D341Med (cell line): ENCODE results near the gene TCF4.

Experiments
- DNase-seq: peaks from one replicate; pipeline ENCODE4 v3.0.0; 2012; ENCODE audit warnings: low spot score

TCF4 gene

DNA sequence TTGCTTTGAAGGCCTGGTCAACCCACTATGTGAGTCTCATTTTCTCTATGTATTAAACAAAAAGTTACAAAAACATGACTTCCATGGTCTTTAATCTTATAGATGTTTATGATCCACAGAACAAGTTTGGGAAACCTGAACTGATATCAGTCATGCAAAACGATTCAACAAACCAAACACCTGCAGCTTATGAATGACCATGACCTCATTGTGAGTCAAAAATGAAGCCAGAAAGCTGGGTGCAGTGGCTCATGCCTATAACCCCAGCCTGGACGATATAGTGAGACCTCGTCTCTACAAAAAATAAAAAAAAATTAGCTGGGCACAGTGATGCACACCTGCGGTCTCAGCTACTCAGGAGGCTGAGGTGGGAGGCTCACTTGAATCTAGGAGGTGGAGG lies 358.3 kb downstream of the TCF4 start:
- no peak for DNase-seq

DNA sequence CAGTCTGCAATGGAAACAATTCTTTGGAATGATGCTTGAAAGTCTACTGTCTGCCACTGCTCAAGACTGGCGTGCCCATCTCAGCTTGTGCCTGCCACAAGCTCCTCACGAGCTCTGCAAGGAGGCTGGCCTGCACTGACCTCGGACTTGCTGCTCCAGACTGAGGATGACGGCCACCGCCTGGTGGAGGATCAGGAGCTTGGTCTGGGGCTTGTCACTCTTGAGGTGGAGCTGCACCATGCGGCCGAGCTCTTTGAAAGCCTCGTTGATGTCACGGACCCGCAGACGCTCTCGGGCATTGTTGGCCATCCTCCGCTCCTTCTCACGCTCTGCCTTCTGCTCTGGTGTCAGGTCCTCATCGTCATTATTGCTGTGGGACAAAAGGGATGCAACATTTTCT lies 359.3 kb downstream of the TCF4 start:
- no peak for DNase-seq

DNA sequence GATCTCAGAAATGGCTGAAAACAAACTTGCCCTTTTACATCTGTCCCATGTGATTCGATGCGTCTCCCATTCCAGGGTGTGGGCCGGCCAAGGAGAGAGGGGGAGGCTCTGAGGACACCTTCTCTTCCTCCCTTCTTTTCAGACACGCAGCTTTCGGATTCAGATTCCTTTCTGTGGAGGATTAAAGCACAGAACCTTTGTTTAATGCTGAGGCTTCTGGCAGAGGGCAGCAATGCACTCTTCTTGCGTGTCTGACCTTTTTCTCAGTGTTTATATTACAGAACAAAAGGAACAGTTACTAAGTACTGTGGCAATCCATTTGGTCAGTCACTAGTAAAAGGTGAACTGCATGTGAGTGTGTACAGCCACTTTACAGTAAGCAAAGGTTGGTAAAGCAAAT lies 359.8 kb downstream of the TCF4 start:
- no peak for DNase-seq

DNA sequence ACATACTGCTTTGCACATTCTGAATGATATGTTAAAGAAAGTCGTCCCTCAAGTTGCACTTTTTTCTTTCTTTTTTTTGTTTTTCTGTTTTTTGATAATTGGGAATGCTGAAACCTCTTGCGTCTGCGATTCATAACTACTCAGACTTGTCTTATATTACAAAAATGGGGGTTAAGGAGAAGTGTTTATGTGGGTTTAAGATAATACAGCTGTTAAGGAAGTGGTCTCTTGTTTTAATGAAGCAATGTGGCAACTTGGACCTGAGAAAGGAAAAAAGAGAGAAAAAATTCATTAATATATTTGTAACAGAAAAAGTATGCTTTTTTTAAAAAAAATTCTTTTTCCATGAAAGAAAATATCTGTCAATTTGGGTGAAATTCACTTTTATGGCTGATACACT lies 360.2 kb downstream of the TCF4 start:
- no peak for DNase-seq

DNA sequence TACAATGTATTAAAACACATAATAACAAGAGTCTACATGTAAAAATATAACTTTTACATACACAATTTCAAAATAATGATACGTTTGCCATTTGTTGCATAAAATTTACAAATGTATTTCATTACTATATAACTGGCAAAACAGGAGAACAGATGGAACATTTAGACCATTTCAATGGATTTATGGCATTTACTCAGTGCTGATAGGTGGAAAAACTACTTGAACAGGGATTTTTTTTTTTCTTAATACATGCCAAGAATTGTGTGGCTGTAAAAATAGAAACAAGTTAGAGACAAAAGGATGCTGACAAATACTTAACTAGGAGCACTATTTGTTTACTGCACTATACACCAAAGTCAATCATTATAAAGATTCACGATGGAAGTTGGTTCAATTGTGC lies 361.9 kb downstream of the TCF4 start:
- no peak for DNase-seq

DNA sequence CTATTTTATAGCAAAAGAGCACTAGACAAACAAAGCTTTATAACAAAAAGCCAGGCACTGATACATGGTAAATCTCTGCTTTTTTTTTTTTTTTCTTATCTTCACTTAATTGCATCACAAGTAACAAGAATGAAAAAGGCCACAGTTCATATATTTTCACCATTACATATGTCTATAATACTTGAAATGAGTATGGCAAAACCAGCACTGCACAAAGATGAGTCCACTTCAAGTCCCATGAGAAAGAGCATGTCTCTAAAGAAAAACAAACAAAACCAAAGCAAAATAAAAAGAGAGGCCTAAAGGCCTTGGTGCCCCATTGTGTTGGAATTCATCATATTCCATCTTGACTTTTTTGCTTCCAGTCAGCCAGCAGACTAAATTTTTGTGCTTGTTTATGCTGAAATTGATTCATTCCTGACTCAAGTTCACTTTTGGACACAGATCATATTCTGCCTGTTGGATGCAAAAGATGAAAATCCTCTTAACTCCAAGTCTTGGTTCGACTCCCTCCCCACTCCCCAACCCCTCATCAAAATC lies 363.8 kb downstream of the TCF4 start:
- no peak for DNase-seq

DNA sequence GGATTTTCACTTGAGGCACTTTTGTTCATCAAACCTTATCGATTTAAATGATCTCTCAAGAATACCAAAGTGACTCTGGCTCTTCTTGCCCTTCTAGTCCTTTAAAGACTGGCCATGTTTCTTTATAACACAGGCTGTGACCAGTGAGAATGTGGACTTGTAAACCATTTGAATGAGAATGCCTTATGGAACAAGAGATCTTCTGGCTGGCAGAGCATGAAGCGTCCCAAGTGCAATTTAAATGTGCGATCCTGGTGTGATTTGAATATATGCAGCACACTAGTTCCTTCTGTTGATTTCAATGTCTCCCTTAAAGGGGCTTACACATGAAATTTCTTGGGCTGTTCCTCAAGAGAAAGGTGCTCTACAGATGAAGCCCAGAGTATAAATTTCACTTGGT lies 366.4 kb downstream of the TCF4 start:
- DNase-seq: no peak

DNA sequence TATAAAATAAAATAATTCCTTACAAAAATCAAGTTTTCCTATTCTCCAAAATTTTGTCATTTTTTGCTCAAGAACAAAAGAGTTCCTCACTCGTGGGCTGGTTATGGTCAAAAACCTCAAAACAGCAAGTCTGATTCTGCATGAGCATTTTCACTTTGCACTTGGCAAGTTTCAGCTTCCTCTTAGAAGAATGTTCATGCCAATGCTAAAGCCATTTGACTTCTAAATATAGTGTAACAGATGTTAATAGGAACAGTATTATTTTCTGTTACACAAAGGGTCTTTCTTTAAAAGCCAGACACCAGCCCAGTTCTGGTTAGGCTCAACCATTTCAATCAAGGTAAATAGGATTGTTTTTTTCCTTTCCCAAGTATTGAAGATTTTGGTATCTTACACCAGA lies 367.5 kb downstream of the TCF4 start:
- DNase-seq: no peak

DNA sequence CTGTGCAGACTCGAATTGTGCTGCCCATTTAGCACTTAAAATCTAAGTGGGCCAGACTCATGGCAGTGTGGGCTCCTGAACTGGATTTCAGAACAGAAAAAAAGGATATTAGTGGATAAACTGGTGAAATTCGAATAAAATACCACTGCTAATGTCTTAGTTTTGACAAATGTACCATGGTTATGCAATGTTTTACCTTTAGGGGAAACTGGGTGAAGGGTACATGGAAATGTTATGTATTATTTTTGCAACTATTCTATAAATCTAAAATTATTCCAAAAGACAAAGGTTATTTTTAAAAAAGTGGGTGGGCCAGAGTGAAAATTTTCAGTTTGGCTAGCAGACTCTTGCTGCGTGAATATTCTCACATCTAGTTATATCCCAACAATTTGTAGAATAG lies 368.2 kb downstream of the TCF4 start:
- DNase-seq: no peak

DNA sequence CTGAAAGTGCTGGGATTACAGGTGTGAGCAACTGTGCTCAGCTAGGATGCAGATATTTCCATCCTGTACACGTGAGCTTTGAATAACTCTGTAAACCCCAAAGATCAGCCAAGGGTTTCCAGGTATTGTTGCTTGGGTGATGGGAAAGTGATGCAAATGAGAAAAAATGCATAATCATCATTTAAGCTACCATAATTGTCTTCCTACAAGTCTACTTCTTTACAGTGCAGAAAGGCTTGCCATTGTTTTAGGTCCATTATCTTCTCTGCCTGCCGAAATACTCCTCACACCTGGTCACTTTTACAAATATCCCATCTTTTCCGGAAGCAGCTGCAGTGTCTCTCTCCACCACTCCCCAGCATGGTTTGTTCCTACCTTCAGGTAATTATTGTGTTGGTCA lies 368.9 kb downstream of the TCF4 start:
- DNase-seq: no peak

DNA sequence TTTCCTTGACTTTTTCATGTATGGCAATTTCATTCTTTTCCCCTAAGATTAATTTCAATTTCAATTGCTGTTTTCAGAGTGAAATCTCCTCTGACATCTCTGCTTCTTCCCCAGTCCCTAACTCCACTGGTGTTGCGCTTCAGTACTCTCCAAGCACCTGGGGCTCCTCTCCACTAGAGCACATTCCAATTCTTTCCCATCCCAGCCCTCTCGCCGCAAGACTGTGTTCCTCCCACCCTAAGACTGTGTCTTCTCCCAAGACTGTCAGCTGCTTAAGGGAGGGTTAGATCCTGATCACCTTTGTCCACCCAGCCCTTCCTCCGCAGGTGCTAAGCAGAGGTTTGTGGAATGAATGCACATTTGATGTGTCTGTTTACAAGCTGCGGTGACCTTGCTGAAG lies 373.0 kb downstream of the TCF4 start:
- no peak for DNase-seq

DNA sequence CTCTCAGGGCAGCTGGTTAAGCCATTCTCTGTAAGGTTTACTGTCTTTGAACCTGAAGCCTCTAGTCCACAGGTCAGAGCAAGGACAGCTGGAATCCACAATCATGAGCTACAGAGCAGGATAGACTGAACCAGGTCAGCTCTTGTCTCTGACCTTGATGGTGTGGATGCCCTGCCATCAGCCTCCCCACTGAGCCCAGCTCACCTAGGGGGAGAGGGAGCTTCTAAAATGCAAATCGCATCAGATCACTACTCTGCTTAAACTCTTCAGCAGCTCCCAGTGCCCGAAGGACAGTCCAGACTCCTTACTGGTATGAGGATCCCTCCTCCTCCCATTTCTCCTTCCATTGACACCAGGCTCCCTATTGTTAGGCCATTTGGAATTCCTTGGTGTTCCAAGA lies 373.5 kb downstream of the TCF4 start:
- no peak for DNase-seq

DNA sequence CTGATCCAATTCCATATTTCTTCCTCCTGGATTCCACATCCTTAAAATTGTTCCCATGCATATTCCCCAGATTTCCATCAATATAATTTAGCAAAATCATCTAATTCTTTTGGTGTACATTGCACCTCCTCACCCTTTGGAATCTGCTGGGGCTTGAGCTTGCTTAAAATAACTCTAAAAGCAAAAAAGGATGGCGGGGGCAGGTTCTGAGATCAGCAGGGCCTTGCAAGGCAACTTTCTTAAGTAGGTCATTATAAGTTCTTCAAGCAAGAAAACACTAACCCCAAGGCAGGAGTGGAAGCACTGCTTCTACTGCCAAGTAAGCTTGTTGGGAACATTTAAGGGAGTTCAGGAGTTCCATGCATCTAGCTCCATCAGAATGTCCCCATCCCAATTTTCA lies 374.4 kb downstream of the TCF4 start:
- DNase-seq: no peak

DNA sequence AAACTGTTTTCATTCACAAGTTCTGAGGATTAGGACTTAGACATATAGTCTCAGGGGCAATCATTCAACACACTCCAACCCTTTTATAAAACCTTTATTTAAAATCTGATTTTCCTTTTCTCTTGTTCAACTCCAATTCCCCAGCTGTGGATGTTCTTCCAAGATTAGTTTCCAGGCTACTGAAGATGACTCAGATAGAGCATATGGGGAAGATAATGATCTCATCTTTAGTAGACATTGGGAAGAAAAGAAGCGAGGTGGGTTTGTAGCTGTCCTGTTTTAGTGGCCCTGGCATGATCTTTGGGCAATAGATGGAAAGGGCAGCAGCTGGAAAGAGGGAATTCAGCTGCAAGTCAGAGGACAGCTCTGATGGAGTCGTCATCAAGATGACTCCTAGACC lies 381.1 kb downstream of the TCF4 start:
- no peak for DNase-seq

DNA sequence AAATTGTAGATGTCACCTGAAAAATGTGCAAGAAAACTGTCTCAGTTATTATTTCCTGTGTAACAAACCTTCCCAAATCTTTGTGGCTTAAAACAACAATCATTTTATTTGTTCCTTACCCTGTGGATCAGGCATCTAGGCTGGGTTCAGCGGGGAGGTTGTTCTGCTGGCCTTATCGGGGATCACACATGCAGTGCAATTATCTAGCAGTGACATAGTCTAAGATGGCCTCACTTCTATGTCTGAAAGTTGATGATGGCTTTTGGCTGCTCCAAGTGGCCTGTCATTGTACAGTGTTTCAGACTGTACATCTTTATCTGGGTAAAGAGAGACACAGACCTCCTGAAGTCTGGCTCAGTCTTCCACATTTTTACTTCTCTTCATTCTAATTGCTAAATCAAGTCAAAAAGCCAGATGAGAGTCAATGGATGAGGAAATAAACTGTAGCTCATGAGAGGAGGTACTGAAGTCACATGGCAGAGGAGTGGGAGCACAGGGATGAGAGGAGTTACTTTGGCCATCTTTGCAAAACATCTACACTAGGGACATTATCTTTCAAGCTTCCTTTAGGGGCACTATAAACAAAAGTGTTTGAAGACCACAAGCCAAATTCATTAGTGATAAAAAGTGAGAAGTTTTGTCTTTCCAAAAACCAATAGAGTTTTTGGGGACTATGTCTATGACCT lies 385.6 kb downstream of the TCF4 start:
- no peak for DNase-seq

DNA sequence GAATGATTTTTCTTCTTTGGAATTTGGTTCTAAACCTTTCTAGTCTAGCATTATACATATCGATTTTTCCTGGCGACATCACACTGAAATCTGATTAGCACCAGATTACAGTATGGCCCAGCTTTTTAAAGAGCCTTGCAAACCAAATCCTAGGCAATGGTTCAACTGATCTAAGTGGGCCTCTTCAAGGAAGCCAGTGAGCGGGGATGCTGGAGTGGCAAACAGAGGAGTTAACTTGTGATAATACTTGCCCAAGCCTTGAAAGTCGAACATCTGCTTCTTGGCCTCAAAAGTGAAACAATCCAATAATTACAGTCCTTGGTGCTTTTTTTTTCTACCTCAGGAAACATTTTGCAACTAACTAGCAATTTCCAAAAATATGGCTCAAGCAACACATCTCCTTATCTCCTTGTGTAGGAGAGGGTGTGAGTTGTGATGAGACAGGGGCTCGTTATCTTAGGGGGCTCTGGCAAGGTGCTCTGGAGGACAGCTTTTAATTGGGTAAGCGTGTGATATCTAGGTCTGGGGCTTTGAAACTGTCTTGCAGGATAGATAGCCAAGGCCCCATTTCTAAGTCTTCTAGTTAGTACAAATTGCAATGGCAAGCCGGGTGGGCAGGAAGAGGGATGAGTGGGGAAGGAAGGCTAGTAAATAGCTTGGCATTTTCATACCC lies 388.6 kb downstream of the TCF4 start:
- DNase-seq: no peak

DNA sequence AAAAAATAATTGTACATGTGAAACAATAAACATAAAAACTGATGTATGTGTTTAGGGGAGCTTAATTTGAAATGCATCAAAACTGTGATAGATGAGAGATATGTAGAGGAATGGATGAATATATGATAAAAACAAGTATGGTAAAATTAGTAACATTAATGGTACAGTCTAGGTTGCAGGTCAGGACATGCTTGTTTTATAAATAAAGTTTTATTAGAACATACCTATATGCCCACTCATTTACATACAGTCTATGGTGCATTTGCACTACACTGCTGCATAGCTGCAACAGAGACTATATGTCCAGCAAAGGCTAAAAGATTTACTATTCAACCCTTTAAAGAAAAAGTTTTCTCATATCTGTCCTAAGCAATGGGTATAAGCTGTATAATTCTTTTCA lies 392.1 kb downstream of the TCF4 start:
- DNase-seq: no peak

DNA sequence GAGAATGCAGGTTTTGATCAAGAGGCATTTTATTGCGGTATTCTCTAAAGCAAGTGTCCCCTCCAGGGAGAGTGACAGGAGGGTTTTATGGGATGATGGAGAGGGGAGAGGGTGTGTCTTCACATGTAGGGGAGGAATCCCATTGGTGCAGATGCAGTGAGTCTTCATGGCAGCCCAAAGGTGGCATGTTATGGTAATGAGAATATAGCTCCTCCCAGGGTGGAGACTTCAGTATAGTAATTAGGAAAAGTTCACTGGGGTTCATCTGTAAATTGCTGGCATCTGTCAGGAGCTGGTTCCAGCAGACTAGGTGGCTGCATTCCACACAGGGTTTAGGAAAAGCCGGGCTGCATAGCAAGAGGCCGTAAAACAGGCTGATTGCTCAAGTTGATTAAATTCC lies 398.0 kb downstream of the TCF4 start:
- no peak for DNase-seq

DNA sequence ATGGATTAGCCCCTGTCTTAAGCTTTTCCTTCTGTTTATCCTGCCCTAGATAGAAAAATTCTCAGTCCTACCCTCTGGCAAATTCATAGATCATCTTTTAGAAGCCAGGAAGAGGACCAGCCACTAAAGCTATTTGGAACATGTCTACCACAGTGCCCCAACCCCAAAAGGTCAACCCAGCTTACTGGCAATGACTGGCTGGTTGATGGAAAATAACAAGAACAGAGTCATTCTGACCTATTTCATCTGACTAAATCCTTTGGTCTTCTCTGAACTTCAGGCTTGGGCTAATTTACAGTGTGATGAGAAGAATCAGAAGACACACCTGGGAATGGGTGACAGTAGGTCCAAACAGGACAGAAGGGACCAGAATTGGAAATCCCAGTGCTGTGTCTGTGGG lies 401.4 kb downstream of the TCF4 start:
- DNase-seq: no peak

DNA sequence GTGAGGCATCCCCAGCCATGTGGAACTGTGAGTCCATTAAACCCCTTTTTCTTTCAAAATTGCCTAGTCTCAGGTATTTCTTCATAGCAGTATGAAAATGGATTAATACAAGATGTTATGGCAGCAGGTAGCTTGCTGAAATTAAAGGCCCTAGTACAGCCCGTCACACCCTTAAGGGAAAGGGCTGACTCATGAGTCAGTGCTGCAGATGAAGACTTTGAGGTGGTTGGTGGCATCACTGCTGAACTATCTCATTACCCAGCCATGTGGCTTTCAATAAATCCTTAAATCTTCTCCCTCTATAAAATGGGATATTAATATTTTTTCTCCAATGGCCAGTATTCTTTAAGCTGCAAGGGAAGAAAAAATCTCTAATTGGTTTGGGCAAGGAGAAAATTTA lies 402.6 kb downstream of the TCF4 start:
- DNase-seq: no peak

DNA sequence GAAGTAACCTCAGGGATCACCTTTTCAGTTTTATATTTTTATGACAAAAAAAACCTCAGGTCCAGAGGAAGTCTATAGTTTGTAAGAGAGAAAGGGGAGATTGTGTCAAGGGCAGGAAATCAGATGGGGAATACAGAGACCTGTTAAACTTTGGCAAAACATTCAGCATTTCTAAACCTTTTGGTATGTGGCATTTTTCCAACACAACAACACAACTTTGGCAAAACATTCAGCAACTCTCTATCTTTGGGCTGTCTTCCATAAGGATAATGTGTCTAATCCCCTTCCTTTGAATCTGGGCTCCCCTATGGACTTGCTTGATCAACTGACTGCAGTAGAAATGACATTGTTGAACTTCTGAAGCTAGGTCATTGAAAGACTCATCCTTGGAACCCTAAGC lies 408.2 kb downstream of the TCF4 start:
- DNase-seq: no peak

DNA sequence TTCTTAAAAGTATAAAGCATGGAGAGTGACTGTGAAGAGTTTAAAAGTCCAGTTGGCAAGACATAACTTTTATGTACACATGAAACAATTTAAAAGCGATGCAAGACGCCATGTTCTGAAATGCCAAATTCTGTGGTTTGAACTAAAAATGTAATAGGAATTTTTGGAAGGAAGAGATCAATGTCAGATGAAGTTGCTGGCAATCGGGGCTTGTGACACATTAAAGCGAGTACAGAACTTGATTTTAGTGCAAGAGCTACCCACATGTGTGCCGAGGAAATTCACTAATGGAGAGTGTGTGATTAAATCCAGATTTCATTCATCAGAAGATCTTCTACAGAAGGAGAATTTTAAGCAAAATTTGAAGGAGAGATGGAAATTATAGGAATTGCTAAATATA lies 408.6 kb downstream of the TCF4 start:
- no peak for DNase-seq

DNA sequence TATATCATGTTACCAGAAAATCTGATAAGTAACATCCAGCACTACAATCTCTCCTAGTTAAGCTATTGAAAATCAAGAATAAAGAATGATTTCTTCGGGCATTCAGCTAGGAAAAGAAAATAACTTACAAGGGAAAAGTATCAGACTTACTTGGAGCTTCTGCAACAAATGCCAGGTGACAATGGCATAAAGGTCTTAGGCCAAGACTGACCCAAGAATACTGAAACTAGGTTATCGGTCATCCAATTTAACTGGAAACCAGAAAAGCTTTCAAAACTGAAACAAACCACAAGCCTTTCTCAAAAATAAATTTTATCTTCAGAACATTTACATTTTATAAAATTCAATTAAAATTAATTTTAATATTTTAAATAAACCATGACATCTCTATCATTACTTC lies 414.7 kb downstream of the TCF4 start:
- no peak for DNase-seq
